HepG2 (cell line): ENCODE results near the gene VPS13D. TPM values are rescaled to one million over a fixed set of nuclear protein-coding genes. Genes with fewer than 3 reads are reported as not detected.

ENCODE experiments used
- ATAC-seq: fragments of 200-7000 bp; cut with Tn5 transposase; 3 replicates; pipeline ENCODE4 v1.9.1; 2020; ENCODE audit warnings: mild to moderate bottlenecking, moderate library complexity
- BruUV-seq: library from RNA; stranded (reverse); fragments of 400-500 nt; replicated peaks from 2 replicates; lab custom pipeline; 2021; lab: Mats Ljungman, UMichigan
- CTCF ChIA-PET: fragments of 300-600 bp; formaldehyde crosslinking; extraction: SDS; loops from one replicate; lab custom pipeline; 2021; ENCODE audit warnings: low total read pairs, inconsistent platforms, low intra/inter-chr PET ratio; lab: Yijun Ruan, JAX
- POLR2A ChIA-PET: fragments of 350-600 bp; sonication (Branson Sonifier 250); formaldehyde crosslinking; loops from one replicate; lab custom pipeline; 2020; ENCODE audit warnings: antibody characterized with exemption, inconsistent platforms; lab: Yijun Ruan, JAX
- DNase-seq: peaks from one replicate; pipeline ENCODE4 v3.0.0-alpha.2; 2015; ENCODE audit warnings: low spot score
- FAIRE-seq: peaks from 3 replicates; lab custom pipeline; 2011; peaks lifted over from hg19 to GRCh38; lab: Jason Lieb, UNC
- H2AFZ ChIP-seq: one replicate; pipeline ENCODE4 v1.6.1; 2011; ENCODE audit warnings: low read length, inconsistent platforms
- H3K27ac ChIP-seq: fragments of 300-600 bp; 3 replicates; pipeline ENCODE4 v1.8.0; 2011; ENCODE audit warnings: mixed run types, mild to moderate bottlenecking, mixed read lengths, low read length, inconsistent platforms; ENCODE audit not compliant: insufficient read depth; ENCODE audit errors: extremely low read length
- H3K27me3 ChIP-seq, 2 experiments: fragments of 200-600 bp in 1 of 2; 2 replicates in 1 of 2; 3 replicates in 1 of 2; pipeline versions ENCODE4 v1.6.0 to v1.8.0; 2011; ENCODE audit warnings: low read length in 2 of 2, mild to moderate bottlenecking in 2 of 2, moderate library complexity in 2 of 2, inconsistent platforms in 1 of 2; ENCODE audit not compliant: insufficient read depth in 2 of 2, control insufficient read depth in 1 of 2
- H3K36me3 ChIP-seq, 2 experiments: fragments of 200-600 bp in 1 of 2; replicated peaks in 1 of 2; 2 replicates in 1 of 2; 3 replicates in 1 of 2; pipeline versions ENCODE4 v1.5.1 to v1.8.0; 2011; ENCODE audit warnings: low read length in 2 of 2, inconsistent platforms in 1 of 2; ENCODE audit not compliant: insufficient read depth in 2 of 2, control insufficient read depth in 1 of 2
- H3K4me1 ChIP-seq: 2 replicates; pipeline ENCODE4 v1.5.1; 2012; ENCODE audit warnings: low read length, inconsistent platforms; ENCODE audit not compliant: insufficient read depth
- H3K4me2 ChIP-seq: 2 replicates; pipeline ENCODE4 v1.6.0; 2011; ENCODE audit warnings: low read depth, low read length, inconsistent platforms
- H3K4me3 ChIP-seq, 3 experiments: fragments of 200-600 bp in 1 of 3; sonication (generic), shearing (Covaris generic) in 1 of 3; replicated peaks in 1 of 3; 2 replicates each; pipeline ENCODE4 v1.5.1; 2011 to 2016; ENCODE audit warnings: low read length in 3 of 3, inconsistent platforms in 2 of 3, low read depth in 2 of 3, mild to moderate bottlenecking in 2 of 3, control low read depth in 1 of 3, mixed read lengths in 1 of 3; ENCODE audit not compliant: insufficient read depth in 1 of 3
- H3K79me2 ChIP-seq: one replicate; pipeline ENCODE4 v1.6.1; 2011; ENCODE audit warnings: low read length, inconsistent platforms; ENCODE audit not compliant: insufficient read depth
- H3K9ac ChIP-seq: 2 replicates; pipeline ENCODE4 v1.6.0; 2011; ENCODE audit warnings: mild to moderate bottlenecking, low read depth, low read length, inconsistent platforms; ENCODE audit not compliant: insufficient read depth
- H3K9me3 ChIP-seq: 2 replicates; pipeline ENCODE4 v1.5.1; 2012; ENCODE audit warnings: mild to moderate bottlenecking, low read length
- H4K20me1 ChIP-seq: 2 replicates; pipeline ENCODE4 v1.6.0; 2011; ENCODE audit warnings: inconsistent platforms, mild to moderate bottlenecking, low read length, moderate library complexity; ENCODE audit not compliant: insufficient read depth
- FOXO1 ChIP-seq: sonication (generic); formaldehyde crosslinking; IDR thresholded peaks from 2 replicates; pipeline ENCODE4 v1.4.0; 2020; ENCODE audit warnings: missing genetic modification reagents
- HDAC1 ChIP-seq: sonication (generic); formaldehyde crosslinking; IDR thresholded peaks from 2 replicates; pipeline ENCODE4 v1.5.1; 2020; ENCODE audit warnings: mild to moderate bottlenecking, missing genetic modification reagents
- HHEX ChIP-seq: IDR thresholded peaks from 2 replicates; pipeline ENCODE4 v1.6.1; 2016; ENCODE audit warnings: control low read depth
- MZF1 ChIP-seq: sonication (generic); formaldehyde crosslinking; IDR thresholded peaks from 2 replicates; pipeline ENCODE4 v1.8.1; 2023; ENCODE audit warnings: mild to moderate bottlenecking, missing genetic modification reagents, borderline replicate concordance
- NR3C1 ChIP-seq: sonication (generic); formaldehyde crosslinking; IDR thresholded peaks from 2 replicates; pipeline ENCODE4 v1.4.0; 2020; ENCODE audit warnings: missing genetic modification reagents
- PAX8 ChIP-seq: sonication (generic); formaldehyde crosslinking; IDR thresholded peaks from 2 replicates; pipeline ENCODE4 v1.8.0; 2022; ENCODE audit warnings: mild to moderate bottlenecking, missing genetic modification reagents, borderline replicate concordance
- SPEN ChIP-seq: sonication (generic); formaldehyde crosslinking; IDR thresholded peaks from 2 replicates; pipeline ENCODE4 v1.5.1; 2020; ENCODE audit warnings: low read depth, mild to moderate bottlenecking, missing genetic modification reagents
- STAG1 ChIP-seq: sonication (generic); formaldehyde crosslinking; IDR thresholded peaks from 2 replicates; pipeline ENCODE4 v1.4.0; 2020; ENCODE audit warnings: missing genetic modification reagents
- TEAD3 ChIP-seq: optimal IDR thresholded peaks from 2 replicates; pipeline ENCODE3; 2016; ENCODE audit warnings: borderline replicate concordance
- ZBTB2 ChIP-seq: sonication (generic); formaldehyde crosslinking; IDR thresholded peaks from 2 replicates; pipeline ENCODE4 v1.8.0; 2022; ENCODE audit warnings: low read depth, missing genetic modification reagents
- ZNF530 ChIP-seq: sonication (generic); formaldehyde crosslinking; IDR thresholded peaks from 2 replicates; pipeline ENCODE4 v1.5.0; 2020; ENCODE audit warnings: low read depth, mild to moderate bottlenecking, missing genetic modification reagents
- ZNF792 ChIP-seq: IDR thresholded peaks from 2 replicates; pipeline ENCODE4 v1.6.1; 2016
- WGBS: methylation state at CpG from one replicate; pipeline ENCODE4 v1.1.6; 2017; ENCODE audit warnings: low lambda C conversion rate; 5-methylcytosine and 5-hydroxymethylcytosine counted together
- in situ Hi-C: cut with HindIII; loops from 2 replicates; pipeline ENCODE4 v1.10.0; 2017; ENCODE audit warnings: low pct_unique_long_range_greater_than_20kb; ENCODE audit not compliant: extremely low pct_ligation_motif_present
- intact Hi-C: fragments of 100-400 bp; cut with micrococcal nuclease; formaldehyde crosslinking; loops from one replicate; pipeline ENCODE4 v1.10.0; 2022; ENCODE audit not compliant: unreplicated experiment
- polyA plus RNA-seq, 8 experiments: library from polyadenylated mRNA; depleted of rRNA in 3 of 8; stranded (reverse) in 7 of 8; unstranded in 1 of 8; fragments of >200 nt; fragmentation: Illumina TruSeq in 4 of 8; extraction: Trizol in 4 of 8; gene quantifications; 2 replicates each; pipeline versions ENCODE4 v1.2.1 to v1.2.3, GENCODE V29; 2011 to 2016; ENCODE audit warnings: low read depth in 4 of 8, missing spikeins in 1 of 8, mixed read lengths in 1 of 8; ENCODE audit not compliant: insufficient read depth in 1 of 8
- total RNA-seq, 5 experiments: library from RNA; depleted of rRNA; stranded (reverse); fragments of >200 nt; fragmentation: Illumina TruSeq; extraction: Trizol; gene quantifications; 2 replicates each; pipeline ENCODE4 v1.2.3, GENCODE V29; 2016; ENCODE audit warnings: low read depth in 1 of 5
- TF ChIP-seq, protein P1 (sequence below): IDR thresholded peaks from 2 replicates; pipeline ENCODE4 v1.6.1; 2016
- TF ChIP-seq, protein P2 (sequence below): sonication (generic); formaldehyde crosslinking; IDR thresholded peaks from 2 replicates; pipeline ENCODE4 v1.9.0; 2021; ENCODE audit warnings: missing genetic modification reagents, borderline replicate concordance

Gene VPS13D
- total and polyA plus RNA-seq, 2 of the 13 experiments (the other 11 are each of a cell fraction or from before 2014, with no cell fraction given): 8.6 to 13.9 TPM

GRCh38 chr1:12326986-12327385 lies 97.2 kb downstream of the VPS13D start:
- Histone ChIP-seq H2AFZ (no peak overlapping the region), H3K4me1 (no peaks in the 10 kb centered on the region), H3K27me3 (no peaks in the 10 kb centered on the region), H3K79me2 (no peaks in the 10 kb centered on the region), H3K9me3 (no peaks in the 10 kb centered on the region), H3K4me3 (no peak overlapping the region), H4K20me1 (no peaks in the 10 kb centered on the region), H3K9ac (no peak overlapping the region), H3K36me3 (peaks cover 5 to 12% of the 10 kb centered on the region in 2 experiments; a peak in 4 of 5 replicates), H3K4me2 (no peak overlapping the region), H3K27ac (no peak overlapping the region)
- no TSS peak for BruUV-seq
- no peak for FAIRE-seq
- intact Hi-C loops: loop anchor here (10.0 kb wide), 1 partner anchor 932 kb away; no protein-coding TSS in a partner anchor
- ChIA-PET POLR2A (no interaction called here), CTCF (no interaction called here)
- WGBS: 98% methylated on average over 5 of the region's 5 CpGs
- no peak for TF ChIP-seq PAX8
- TF ChIP-seq, protein P1, sequence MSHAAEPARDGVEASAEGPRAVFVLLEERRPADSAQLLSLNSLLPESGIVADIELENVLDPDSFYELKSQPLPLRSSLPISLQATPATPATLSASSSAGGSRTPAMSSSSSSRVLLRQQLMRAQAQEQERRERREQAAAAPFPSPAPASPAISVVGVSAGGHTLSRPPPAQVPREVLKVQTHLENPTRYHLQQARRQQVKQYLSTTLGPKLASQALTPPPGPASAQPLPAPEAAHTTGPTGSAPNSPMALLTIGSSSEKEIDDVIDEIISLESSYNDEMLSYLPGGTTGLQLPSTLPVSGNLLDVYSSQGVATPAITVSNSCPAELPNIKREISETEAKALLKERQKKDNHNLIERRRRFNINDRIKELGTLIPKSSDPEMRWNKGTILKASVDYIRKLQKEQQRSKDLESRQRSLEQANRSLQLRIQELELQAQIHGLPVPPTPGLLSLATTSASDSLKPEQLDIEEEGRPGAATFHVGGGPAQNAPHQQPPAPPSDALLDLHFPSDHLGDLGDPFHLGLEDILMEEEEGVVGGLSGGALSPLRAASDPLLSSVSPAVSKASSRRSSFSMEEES (CRISPR knock-in tag): no peak
- TF ChIP-seq STAG1 (CRISPR knock-in tag): no peak
- no peak for TF ChIP-seq TEAD3 (CRISPR knock-in tag)
- no peak for TF ChIP-seq NR3C1 (CRISPR knock-in tag)
- in situ Hi-C loops: no loop called here
- ATAC-seq: no peak
- no peak for DNase-seq

GRCh38 chr1:12327566-12327965 lies 97.7 kb downstream of the VPS13D start:
- Histone ChIP-seq H2AFZ (no peak overlapping the region), H3K36me3 (peaks cover 4 to 8% of the 10 kb centered on the region in 2 experiments; a peak in 4 of 5 replicates), H4K20me1 (no peaks in the 10 kb centered on the region), H3K4me2 (no peak overlapping the region), H3K79me2 (no peaks in the 10 kb centered on the region), H3K4me3 (no peak overlapping the region), H3K9me3 (no peaks in the 10 kb centered on the region), H3K4me1 (no peaks in the 10 kb centered on the region), H3K27me3 (no peaks in the 10 kb centered on the region), H3K9ac (no peak overlapping the region), H3K27ac (no peak overlapping the region)
- POLR2A ChIA-PET: interaction anchor here (0.9 kb wide), 1 partner anchor 292 kb away, joined by 3 read pairs; no protein-coding TSS in a partner anchor
- WGBS: 97% methylated on average over 7 of the region's 7 CpGs
- no peak for ATAC-seq
- no peak for FAIRE-seq
- in situ Hi-C loops: no loop called here
- CTCF ChIA-PET: interaction anchor here (0.6 kb wide), 1 partner anchor 292 kb away, joined by 3 read pairs; no protein-coding TSS in a partner anchor
- DNase-seq: no peak
- intact Hi-C loops: loop anchor here (10.0 kb wide), 1 partner anchor 933 kb away; no protein-coding TSS in a partner anchor
- BruUV-seq: no TSS peak
- TF ChIP-seq HDAC1 (CRISPR knock-in tag) (no peak), ZNF792 (CRISPR knock-in tag) (no peak), ZNF530 (no peak), MZF1 (no peak), HHEX (no peak), SPEN (CRISPR knock-in tag) (no peak), FOXO1 (no peak), ZBTB2 (CRISPR knock-in tag) (no peak)
- TF ChIP-seq, protein P2, sequence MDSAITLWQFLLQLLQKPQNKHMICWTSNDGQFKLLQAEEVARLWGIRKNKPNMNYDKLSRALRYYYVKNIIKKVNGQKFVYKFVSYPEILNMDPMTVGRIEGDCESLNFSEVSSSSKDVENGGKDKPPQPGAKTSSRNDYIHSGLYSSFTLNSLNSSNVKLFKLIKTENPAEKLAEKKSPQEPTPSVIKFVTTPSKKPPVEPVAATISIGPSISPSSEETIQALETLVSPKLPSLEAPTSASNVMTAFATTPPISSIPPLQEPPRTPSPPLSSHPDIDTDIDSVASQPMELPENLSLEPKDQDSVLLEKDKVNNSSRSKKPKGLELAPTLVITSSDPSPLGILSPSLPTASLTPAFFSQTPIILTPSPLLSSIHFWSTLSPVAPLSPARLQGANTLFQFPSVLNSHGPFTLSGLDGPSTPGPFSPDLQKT (CRISPR knock-in tag): no peak
